HG03025 (cell line): ENCODE results near the gene FAM83D.
"Not testable (repeated sequence)": the region's sequence is repeated elsewhere in the genome, so short reads cannot be mapped to it uniquely, and the experiment has no call there.

Source experiments
- ATAC-seq: cut with Tn5 transposase; IDR thresholded peaks from one replicate; pipeline ENCODE4 v1.9.1; 2021; ENCODE audit warnings: mild to moderate bottlenecking, moderate library complexity; ENCODE audit not compliant: unreplicated experiment, low FRiP score

Gene FAM83D

GRCh38 chr20:38932457-38933120 lies 6.4 kb downstream of the FAM83D start:
- no peak for ATAC-seq

- no peak for ATAC-seq
These were observed 8.3 kb downstream of the FAM83D start for GRCh38 chr20:38934530-38934929.

- no peak for ATAC-seq
These were observed 9.1 kb downstream of the FAM83D start for GRCh38 chr20:38935285-38935684.

- no peak for ATAC-seq
These were observed 9.8 kb downstream of the FAM83D start for GRCh38 chr20:38935967-38936407.

- no peak for ATAC-seq
These were observed 10.8 kb downstream of the FAM83D start for GRCh38 chr20:38937000-38937399.

- ATAC-seq = no peak
These were observed 11.8 kb downstream of the FAM83D start for GRCh38 chr20:38937978-38938473.

- no peak for ATAC-seq
These were observed 13.5 kb downstream of the FAM83D start for GRCh38 chr20:38939686-38940085.

GRCh38 chr20:38940644-38941043 lies 14.4 kb downstream of the FAM83D start:
- ATAC-seq = no peak

GRCh38 chr20:38941726-38942389 lies 15.6 kb downstream of the FAM83D start:
- ATAC-seq = no peak

- no peak for ATAC-seq
These were observed 18.8 kb downstream of the FAM83D start for GRCh38 chr20:38945012-38945411.

- no peak for ATAC-seq
These were observed 20.6 kb downstream of the FAM83D start for GRCh38 chr20:38946836-38947235.

GRCh38 chr20:38947931-38948362 lies 21.7 kb downstream of the FAM83D start:
- ATAC-seq = no peak

- ATAC-seq = no peak
These were observed 24.0 kb downstream of the FAM83D start for GRCh38 chr20:38950254-38950653.

GRCh38 chr20:38951611-38952010 lies 25.4 kb downstream of the FAM83D start:
- no peak for ATAC-seq

- ATAC-seq = no peak
These were observed 25.9 kb downstream of the FAM83D start for GRCh38 chr20:38952153-38952552.

GRCh38 chr20:38953630-38954340 lies 27.6 kb downstream of the FAM83D start:
- no peak for ATAC-seq

- ATAC-seq = no peak
These were observed 31.1 kb downstream of the FAM83D start for GRCh38 chr20:38957235-38957876.

- no peak for ATAC-seq
These were observed 31.8 kb downstream of the FAM83D start for GRCh38 chr20:38957915-38958485.

- ATAC-seq = not testable (repeated sequence)
These were observed 34.0 kb downstream of the FAM83D start for GRCh38 chr20:38960187-38960687.

GRCh38 chr20:38961530-38962043 lies 35.4 kb downstream of the FAM83D start:
- no peak for ATAC-seq
